Measurements from ENCODE around the gene SRD5A3.

SRD5A3 gene

DNA sequence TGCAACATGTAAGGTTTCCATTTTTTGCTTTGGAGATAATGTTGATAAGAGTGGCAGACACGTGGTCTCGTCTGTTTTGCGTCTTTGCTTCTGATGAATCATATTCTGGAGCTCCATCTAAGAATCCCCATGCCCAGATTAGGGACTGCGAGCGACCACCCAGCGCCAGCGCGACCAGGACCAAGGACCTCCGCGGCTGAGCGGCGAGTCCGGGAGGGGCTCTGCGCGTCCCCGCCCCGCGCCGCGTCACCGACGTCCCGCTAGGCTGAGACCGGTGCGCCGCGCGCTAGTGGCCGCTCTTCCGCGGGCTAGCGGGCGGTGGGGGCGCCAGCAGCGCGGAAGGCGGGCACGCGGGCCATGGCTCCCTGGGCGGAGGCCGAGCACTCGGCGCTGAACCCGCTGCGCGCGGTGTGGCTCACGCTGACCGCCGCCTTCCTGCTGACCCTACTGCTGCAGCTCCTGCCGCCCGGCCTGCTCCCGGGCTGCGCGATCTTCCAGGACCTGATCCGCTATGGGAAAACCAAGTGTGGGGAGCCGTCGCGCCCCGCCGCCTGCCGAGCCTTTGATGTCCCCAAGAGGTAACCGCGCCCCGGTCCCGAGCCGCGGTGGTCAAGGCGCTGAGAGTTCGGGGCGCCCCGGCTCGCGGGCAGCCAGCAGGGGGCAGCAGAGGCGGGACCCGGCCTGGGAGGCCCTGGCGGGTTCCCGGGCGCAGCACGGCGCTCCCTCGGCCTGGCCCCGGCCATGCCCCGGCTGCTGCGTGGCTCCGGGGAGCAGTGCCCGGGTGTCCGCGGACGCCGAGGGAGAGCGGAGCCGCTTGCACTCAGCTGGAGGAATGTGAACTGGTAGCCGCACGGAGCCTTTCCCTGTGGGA is at the start of gene SRD5A3:
TSS of gene SRD5A3 (plus strand) at position 263 of the 871 bp plus-strand sequence. CDS start at position 358, 95 bp downstream.
- Histone ChIP-seq H3K4me2 (peak within 1 kb of the TSS; percentile 69), H3K27ac (peak within 1 kb of the TSS; percentile 88), H3K4me1 (ENCODE audit: low read depth, poor library complexity, severe bottlenecking) (peaks cover 25% of the 10 kb centered on the region), H2AFZ (ENCODE audit: low read depth) (peak within 1 kb of the TSS; percentile 79), H3K9ac (peak within 1 kb of the TSS; percentile 91), H3K27me3 (ENCODE audit: insufficient read depth, low read depth) (no peaks in the 10 kb centered on the region), H3K79me2 (ENCODE audit: insufficient read depth, low read depth) (0 out of 2 replicates have a peak, but pooled peaks cover 3% of the 10 kb centered on the region), H4K20me1 (ENCODE audit: insufficient read depth) (no peaks in the 10 kb centered on the region), H3K4me3 (IDR thresholded peaks at IDR 0.05; ENCODE audit: insufficient read depth, low read depth, low read length) (peak within 1 kb of the TSS; percentile 91), H3K36me3 (ENCODE audit: insufficient read depth) (no peaks in the 10 kb centered on the region)
- TF ChIP-seq, protein P1, sequence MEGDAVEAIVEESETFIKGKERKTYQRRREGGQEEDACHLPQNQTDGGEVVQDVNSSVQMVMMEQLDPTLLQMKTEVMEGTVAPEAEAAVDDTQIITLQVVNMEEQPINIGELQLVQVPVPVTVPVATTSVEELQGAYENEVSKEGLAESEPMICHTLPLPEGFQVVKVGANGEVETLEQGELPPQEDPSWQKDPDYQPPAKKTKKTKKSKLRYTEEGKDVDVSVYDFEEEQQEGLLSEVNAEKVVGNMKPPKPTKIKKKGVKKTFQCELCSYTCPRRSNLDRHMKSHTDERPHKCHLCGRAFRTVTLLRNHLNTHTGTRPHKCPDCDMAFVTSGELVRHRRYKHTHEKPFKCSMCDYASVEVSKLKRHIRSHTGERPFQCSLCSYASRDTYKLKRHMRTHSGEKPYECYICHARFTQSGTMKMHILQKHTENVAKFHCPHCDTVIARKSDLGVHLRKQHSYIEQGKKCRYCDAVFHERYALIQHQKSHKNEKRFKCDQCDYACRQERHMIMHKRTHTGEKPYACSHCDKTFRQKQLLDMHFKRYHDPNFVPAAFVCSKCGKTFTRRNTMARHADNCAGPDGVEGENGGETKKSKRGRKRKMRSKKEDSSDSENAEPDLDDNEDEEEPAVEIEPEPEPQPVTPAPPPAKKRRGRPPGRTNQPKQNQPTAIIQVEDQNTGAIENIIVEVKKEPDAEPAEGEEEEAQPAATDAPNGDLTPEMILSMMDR (conservative IDR thresholded peaks at IDR 0.05; ENCODE audit: low read depth, low read length), result peak; percentile 84

DNA sequence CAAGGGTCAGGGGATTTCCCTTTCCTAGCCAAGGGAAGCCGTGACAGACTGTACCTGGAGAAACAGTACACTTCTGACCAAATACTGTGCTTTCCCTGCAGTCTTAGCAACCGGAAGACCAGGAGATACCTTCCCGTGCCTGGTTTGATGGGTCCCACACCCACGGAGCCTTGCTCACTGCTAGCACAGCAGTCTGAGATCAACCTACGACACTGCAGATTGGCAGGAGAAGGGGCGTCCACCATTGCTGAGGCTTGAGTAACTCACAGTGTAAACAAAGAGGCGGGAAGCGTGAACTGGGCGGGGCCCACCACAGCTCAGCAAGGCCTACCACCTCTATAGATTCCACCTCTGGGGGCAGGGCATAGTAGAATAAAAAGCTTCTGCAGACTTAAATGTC is 48.7 kb upstream of the SRD5A3 start:
- no peaks in the 10 kb centered on the region for H3K36me3 ChIP-seq (ENCODE audit: insufficient read depth)
- H2AFZ ChIP-seq (ENCODE audit: low read depth), result no peak overlapping the region
- no peaks in the 10 kb centered on the region for H3K79me2 ChIP-seq (ENCODE audit: insufficient read depth, low read depth)
- H3K27me3 ChIP-seq (ENCODE audit: insufficient read depth, low read depth), result no peaks in the 10 kb centered on the region
- no peak overlapping the region for H3K27ac ChIP-seq
- no peak overlapping the region for H3K4me3 ChIP-seq (IDR thresholded peaks at IDR 0.05; ENCODE audit: insufficient read depth, low read depth, low read length)
- no peak overlapping the region for H3K9ac ChIP-seq
- H3K4me1 ChIP-seq (ENCODE audit: low read depth, poor library complexity, severe bottlenecking), result no peaks in the 10 kb centered on the region
- TF ChIP-seq, protein P1 (conservative IDR thresholded peaks at IDR 0.05; ENCODE audit: low read depth, low read length), result no peak
- H4K20me1 ChIP-seq (ENCODE audit: insufficient read depth), result no peaks in the 10 kb centered on the region
- H3K4me2 ChIP-seq, result no peak overlapping the region

DNA sequence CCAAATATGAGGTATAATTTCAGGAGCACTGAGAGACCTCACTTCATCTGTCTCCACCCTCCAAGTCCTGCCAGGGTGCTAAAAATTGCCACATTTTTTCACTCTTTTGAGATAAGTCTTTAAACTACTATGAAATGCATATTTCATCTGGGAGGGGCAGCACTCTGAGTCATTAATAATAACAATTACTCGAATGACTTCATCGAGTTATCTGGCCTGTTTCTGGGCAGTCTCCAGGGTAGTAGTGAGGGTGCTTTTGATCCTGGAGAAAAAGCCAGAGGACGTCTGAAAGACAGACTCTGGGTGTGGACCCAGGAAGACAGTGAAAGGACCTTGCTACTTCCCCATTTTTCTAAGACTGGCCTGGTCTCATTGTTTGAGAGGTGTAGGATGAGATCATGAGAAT is 42.3 kb upstream of the SRD5A3 start:
- Histone ChIP-seq H3K27ac (no peak overlapping the region), H3K27me3 (ENCODE audit: insufficient read depth, low read depth) (no peaks in the 10 kb centered on the region), H3K79me2 (ENCODE audit: insufficient read depth, low read depth) (no peaks in the 10 kb centered on the region), H3K9ac (no peak overlapping the region), H2AFZ (ENCODE audit: low read depth) (no peak overlapping the region), H4K20me1 (ENCODE audit: insufficient read depth) (no peaks in the 10 kb centered on the region), H3K36me3 (ENCODE audit: insufficient read depth) (no peaks in the 10 kb centered on the region), H3K4me2 (no peak overlapping the region), H3K4me3 (IDR thresholded peaks at IDR 0.05; ENCODE audit: insufficient read depth, low read depth, low read length) (no peak overlapping the region), H3K4me1 (ENCODE audit: low read depth, poor library complexity, severe bottlenecking) (no peaks in the 10 kb centered on the region)
- TF ChIP-seq, protein P1 (conservative IDR thresholded peaks at IDR 0.05; ENCODE audit: low read depth, low read length), result no peak

DNA sequence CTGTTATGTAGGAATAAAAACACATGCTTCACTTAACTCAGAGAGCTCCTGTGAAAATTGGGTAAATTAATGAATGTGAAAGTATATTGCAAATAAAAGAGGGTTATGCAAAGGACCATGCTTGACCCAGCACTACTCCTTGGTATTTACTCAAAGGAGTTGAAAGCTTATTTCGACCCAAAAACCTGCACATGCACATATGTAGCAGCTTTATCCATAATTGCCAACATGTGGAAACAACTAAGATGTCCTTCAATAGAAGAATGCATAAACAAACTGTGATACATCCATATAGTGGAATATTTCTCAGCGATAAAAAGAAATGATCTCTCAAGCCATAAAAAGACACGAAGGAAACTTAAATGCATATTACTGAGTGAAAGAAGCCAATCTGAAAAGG is 41.7 kb upstream of the SRD5A3 start:
- H3K27me3 ChIP-seq (ENCODE audit: insufficient read depth, low read depth), result no peaks in the 10 kb centered on the region
- H4K20me1 ChIP-seq (ENCODE audit: insufficient read depth), result no peaks in the 10 kb centered on the region
- no peaks in the 10 kb centered on the region for H3K36me3 ChIP-seq (ENCODE audit: insufficient read depth)
- no peak overlapping the region for H3K27ac ChIP-seq
- H3K4me3 ChIP-seq (IDR thresholded peaks at IDR 0.05; ENCODE audit: insufficient read depth, low read depth, low read length), result no peak overlapping the region
- no peak overlapping the region for H3K9ac ChIP-seq
- no peaks in the 10 kb centered on the region for H3K79me2 ChIP-seq (ENCODE audit: insufficient read depth, low read depth)
- TF ChIP-seq, protein P1 (conservative IDR thresholded peaks at IDR 0.05; ENCODE audit: low read depth, low read length), result no peak
- no peak overlapping the region for H2AFZ ChIP-seq (ENCODE audit: low read depth)
- H3K4me1 ChIP-seq (ENCODE audit: low read depth, poor library complexity, severe bottlenecking), result no peaks in the 10 kb centered on the region
- no peak overlapping the region for H3K4me2 ChIP-seq
